NCI-H345 treated with DMSO at 0.1 percent for 48 hours (cell line): ENCODE results near the gene NR1D2.
"Not testable (repeated sequence)": the region's sequence is repeated elsewhere in the genome, so short reads cannot be mapped to it uniquely, and the experiment has no call there.

ENCODE experiments used
- DNase-seq: peaks from one replicate; lab custom pipeline; 2025; ENCODE audit not compliant: unreplicated experiment; lab: John Stamatoyannopoulos, UW

NR1D2 gene

DNA sequence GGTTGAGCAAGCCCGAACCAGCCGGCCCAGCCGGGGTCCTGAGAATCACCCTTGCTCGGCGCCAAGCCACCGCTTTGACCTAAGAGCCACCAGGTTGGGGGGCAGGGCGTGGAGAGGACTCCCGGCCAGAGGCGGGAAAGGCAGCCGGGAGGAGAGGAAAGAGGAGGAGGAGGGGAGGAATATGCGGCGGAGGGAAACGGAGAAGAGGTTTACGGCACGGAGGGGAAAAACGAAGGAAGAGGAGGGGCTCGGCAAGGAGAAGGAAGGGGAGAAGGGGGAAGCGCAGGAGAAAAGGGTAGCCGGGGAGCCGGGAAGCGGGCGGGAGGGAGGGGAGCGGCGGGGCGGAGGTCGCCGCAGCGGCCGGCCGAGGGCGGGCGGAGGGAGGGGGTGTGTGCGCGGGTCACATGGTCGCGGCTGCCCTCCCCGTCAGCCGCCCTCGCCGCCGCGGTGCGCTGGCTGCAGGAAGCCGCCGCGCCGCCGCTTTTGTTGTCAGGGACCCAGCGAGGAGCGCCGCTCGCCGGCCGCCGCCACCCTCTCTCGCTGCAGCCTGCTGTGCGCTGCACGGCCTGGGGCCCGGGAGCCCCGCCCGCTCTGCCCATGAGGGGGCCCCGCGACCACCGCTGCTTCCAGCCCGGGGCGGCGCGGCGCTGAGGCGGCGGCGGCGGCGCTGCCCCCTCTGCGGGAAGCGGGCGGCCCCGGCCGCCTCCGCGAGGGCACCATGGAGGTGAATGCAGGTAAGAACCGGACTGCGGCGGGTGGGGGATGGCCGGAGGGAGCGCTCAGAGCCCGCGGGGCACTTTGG is at the start of gene NR1D2:
Gene NR1D2 (plus strand): TSS at position 426 of the 802 bp plus-strand sequence. CDS start 293 bp downstream, at position 719.
- DNase-seq, result no peak

DNA sequence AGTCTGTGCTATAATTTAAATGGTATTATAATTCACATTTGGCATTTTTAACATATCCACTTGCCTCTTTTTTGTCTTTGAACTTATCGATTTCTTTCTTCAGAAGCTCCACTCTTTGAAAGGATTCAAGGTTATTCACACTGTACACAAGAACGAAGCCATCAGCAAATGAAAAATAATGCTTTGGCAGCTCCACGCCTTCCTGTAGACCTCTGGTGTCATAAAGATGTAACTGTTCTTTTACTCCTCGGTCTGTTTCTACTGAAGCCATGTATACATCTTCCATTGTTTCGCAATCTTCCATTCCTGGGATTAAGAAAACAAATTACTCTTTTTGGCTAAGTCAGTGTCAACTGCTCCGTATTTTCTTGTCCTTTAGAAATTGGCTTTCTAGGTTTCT is 44.3 kb upstream of the NR1D2 start:
- no peak for DNase-seq

DNA sequence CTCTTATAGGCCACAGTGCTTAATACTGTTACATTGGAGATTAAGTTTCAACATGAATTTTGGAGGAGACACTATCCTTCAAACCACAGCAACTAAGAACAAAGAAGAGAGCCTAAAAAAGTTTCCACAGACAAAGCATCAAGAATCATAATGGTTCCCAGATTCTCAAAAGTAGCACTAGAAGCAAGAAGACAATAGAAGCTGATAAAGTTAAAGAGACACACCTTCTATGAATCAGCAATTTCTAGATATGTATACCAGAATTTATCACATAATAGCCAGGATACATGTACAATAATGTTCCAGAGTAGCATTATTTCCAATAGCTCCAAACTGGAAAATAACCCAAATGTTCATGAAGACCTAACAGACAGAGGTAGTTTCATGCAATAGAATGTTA is 40.5 kb upstream of the NR1D2 start:
- no peak for DNase-seq

DNA sequence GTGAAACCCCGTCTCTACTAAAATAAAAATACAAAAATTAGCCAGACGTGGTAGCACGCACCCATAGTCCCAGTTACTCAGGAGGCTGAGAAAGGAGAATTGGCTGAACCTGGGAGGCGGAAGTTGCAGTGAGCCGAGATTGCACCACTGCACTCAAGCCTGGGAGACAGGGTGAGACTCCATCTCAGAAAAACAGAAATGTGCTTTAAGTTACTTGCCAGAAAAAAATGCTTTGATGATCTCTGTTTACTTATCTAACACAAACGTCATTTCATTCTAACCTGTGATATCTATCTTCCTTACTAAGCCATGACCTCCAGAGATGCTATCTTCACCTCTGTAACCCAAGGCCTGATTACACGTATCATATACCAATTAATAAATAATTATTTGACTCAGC is 35.7 kb upstream of the NR1D2 start:
- DNase-seq, result no peak

DNA sequence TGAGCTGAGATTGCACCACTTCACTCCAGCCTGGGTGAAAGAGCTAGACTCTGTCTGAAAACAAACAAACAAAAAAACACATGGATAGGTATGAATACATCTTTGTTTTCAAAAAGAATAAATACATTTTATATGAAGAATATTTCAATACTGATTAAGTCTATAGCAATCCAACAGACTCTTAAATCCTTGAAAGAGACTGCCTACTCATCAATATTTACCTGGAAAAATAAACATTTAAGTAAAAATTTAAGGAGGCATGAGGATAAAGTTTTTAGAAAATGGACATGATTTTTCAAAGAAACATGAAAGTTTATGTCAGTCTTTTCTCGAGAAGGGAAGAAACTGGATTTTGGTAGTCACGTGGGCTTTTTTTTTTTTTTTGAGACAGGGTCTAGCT is 33.7 kb upstream of the NR1D2 start:
- no peak for DNase-seq

DNA sequence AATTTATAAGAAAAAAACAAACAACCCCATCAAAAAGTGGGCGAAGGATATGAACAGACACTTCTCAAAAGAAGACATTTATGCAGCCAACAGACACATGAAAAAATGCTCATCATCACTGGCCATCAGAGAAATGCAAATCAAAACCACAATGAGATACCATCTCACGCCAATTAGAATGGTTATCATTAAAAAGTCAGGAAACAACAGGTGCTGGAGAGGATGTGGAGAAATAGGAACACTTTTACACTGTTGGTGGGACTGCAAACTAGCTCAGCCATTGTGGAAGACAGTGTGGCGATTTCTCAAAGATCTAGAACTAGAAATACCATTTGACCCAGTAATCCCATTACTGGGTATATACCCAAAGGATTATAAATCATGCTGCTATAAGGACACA is 32.8 kb upstream of the NR1D2 start:
- not testable (repeated sequence) for DNase-seq

DNA sequence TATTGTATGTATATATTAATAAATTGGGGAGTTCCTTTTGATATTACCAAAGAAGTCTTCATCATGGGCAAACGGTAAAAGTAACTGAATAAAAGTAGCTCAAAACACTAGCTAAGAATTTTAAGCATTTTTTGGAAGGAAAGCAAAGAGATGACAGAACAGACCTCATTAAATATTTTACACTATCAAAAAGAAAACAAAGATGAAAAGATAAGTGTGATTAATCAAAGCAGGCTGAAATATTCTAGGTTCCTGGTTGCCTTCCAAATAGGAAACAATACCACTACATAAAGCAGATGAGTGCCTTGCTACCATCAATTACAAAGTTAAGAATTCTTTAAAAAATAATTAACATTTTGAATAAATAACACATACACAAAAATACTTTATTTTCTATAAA is 31.9 kb upstream of the NR1D2 start:
- DNase-seq, result no peak

DNA sequence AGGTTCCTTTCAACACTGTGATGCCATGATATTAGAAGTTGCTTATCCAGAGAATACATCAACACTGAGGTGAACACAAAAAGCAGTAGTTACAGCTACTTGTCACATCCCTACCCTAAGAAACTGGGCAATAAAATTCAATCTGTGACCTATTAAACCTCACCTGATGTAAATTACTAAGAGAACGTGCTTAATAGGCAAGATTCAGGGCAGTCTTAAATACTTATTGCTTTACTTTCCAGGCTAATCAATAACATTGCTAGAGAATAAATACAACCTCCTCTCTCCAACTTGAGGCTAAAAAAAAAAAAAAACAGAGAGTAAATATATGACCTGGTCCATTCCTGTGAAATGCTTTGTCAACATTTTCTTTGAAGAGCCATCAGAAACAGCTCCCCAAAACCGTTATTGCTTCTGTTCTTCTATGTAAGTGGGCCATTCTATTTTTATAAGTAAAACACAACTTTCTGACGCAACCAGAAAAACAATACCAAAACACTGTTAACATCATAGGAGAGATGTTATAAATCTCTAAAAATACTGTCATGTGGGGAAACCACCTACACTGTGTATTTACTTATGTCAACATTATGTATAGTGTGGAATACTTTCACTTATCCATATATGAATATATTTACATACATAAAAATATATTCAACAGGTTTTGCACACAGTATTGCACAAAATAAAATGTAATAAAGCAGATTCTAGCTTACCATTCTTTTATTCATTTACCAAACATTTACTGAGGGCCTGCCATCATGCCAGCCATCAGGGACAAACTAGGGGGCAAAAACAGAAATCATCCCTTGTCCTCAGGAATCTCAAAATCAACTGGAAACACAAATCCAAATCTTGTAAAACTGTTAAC is 31.0 kb upstream of the NR1D2 start:
- DNase-seq, result no peak

DNA sequence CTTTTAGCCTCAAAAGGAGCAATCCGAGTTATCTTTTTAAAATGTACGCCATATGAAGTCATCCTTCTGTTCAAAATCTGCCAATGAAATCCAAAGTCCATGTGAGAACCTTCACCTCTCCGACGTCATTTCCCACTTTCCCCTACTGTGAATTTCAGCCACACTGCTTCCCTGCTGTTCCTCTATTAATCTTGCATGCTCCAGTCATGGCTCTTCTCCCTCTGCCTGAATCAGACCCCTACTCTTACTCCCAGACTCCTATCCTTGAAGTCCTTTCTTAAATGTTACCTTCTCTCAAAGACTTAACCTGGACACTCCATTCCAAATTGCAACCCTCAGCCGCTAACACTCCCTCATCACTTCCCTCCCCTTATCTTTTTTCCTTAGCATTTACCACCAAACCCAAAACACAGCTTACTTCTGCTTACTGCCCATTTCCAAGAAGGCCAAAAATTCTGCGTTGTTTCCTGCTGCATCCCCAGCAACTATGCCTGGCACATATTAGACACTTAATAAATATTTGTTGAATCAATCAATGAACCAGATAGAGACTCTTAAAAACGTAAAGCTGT is 29.5 kb upstream of the NR1D2 start:
- no peak for DNase-seq

DNA sequence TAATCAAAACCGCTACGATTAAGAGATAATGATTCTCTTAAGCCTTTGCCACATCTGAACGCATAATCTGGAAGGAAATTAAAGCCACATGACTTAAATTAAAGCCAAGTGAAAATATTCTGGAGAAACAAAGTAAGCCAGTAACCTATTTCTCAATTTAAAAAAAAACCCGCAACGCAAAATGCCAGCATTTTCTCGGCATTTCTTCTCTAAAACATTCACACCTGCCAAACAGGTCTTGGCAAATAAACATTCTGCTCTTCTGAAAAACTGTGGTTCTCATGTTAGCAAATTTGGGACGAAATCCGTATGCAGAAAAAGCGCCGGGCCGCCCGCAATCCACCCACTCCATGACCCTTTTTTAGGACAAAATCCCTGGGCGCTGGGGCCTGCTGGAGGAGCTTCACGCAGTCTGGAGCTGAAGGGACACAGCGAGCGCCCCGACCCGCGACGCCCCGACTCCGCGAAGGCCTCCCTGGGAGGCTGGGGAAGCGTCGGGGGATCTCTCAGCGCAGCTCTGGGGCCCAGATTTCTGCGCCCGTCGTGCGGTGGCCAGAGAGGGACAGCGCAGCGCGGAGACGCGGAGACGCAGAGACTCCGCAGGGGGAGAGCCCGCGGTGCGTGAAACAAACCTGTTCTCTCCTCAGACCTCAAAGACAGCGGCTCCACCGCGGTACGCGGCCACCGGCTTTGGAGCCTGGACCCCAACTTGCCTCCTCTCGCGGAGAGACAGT is 28.8 kb upstream of the NR1D2 start:
- no peak for DNase-seq

DNA sequence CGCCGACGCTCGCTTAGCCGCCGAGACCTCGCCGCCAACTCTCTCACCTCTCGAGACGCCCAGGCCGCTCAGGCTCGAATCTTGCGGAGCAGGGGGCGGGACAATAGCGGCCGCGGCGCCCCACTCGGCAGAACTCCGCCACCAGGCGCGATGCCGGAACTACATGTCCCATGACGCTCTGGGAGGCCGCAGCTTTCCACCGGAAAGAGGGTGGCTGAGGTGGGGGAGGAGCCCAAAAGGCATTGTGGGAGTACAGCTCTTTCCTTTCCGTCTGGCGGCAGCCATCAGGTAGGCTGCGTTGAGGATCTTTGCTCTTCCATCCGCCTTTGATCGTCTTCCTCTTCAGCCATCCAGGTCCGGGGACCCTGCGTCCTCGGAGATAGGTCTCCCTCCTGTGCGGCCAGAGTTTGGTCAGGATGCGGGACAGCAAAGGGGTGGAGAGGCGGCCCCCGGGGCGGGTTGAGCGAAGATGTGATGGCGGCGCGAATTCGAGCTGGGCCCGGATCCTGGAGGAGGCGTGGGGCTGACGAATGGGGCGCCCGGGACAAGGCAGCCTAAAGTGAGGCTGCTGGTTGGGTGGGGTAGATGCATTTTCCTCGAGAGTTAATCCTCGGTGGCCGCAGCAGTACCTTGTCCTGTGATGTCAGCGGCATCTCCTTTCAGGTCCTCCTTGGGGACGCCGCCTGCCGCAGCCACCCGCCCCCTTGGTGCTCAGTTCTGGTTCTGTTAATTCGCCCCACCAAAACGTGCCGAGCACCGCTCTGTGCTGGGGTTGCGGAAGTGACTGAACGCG is 28.0 kb upstream of the NR1D2 start, which contains the start of the genes NKIRAS1 and RPL15:
Gene NKIRAS1 (minus strand): TSS at position 105 of the 793 bp plus-strand sequence. CDS start 6,086 bp downstream, outside the sequence.
Gene RPL15 (plus strand): TSS at position 247 of the 793 bp plus-strand sequence. CDS start 728 bp downstream, outside the sequence.
- peak; percentile 78 for DNase-seq

DNA sequence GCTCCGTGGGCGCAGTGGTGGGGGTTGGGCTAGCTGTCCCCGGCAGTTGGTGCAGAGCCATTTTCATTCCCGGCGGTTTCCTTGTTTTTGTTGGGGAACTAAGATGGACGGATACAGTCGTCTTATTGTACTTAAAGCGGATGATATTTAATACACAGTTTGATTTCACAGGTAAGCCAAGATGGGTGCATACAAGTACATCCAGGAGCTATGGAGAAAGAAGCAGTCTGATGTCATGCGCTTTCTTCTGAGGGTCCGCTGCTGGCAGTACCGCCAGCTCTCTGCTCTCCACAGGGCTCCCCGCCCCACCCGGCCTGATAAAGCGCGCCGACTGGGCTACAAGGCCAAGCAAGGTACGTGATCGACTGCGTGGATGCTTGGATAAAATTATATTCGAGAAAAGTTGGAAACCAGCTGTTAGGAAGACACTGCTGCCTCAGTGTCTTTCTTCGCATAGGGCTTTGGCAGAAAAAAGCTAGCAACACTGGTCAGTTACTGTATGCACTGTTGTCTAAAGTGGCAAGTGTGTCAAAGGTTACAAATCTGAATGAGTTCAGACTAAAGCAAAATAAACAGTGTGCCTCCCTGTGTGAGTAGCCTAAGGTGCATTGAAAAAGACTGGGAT is 27.3 kb upstream of the NR1D2 start:
- DNase-seq, result not testable (repeated sequence)

DNA sequence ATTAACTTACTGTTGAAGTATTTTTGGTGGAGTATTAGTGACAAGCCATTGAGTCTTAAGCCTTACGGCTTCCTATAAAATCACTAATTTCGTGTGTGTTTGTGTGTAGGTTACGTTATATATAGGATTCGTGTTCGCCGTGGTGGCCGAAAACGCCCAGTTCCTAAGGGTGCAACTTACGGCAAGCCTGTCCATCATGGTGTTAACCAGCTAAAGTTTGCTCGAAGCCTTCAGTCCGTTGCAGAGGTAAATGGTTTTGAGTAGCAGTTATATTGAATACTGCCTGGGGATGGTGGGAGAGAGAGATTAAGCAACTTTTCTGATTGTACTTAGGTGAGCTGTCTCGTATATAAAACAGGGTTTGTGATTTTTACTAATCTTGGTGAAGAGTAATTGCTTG is 26.8 kb upstream of the NR1D2 start:
- DNase-seq, result not testable (repeated sequence)

DNA sequence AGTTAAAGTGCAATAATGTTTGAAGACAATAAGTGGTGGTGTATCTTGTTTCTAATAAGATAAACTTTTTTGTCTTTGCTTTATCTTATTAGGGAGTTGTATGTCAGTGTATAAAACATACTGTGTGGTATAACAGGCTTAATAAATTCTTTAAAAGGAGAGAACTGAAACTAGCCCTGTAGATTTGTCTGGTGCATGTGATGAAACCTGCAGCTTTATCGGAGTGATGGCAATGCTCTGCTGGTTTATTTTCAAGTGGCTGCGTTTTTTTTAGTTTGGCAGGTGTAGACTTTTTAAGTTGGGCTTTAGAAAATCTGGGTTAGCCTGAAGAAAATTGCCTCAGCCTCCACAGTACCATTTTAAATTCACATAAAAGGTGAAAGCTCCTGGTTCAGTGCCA is 25.5 kb upstream of the NR1D2 start:
- no peak for DNase-seq

DNA sequence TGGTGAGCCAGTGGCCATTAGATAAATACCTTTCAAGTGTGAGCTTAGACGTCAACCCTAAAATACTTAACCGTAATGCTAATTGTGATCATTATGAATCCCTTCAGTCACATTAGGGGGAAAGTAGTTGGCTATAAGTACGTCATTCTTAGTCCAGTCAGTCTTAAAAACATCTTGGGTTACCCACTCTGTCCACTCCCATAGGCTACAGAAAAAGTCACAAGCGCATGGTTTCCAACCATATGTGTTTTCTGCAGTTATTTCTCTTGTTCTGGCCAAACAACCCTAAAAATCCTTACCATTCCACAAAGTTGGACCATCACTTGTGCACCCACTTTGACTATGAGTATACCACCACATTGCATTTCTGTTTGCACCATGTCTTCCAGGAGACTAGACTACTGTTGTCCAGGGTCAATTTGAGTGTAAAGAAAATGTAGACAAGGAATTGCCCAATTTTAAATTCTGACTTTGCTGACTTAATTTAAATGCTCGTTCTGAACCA is 24.9 kb upstream of the NR1D2 start:
- no peak for DNase-seq

DNA sequence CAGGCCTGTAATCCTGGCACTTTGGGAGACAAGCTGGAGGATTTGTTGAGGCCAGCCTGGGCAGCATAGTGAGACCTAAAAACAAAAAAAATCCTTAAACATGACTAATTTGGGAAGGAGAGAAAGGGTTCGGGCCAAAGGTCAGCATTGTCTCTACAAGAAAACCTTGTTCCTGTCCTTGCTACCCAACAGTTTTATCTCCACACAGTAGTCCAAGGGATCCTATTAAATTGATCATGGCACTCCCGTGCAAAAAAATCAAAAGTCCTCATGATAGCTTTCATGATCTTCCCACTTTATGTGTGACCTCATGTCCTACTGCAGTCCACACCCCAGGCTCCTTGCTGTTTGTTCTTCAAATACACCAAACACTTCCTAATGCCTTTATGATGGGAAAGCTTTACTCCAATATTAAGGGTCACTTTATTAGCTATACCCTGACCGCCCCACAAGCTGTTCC is 24.0 kb upstream of the NR1D2 start:
- DNase-seq, result no peak

DNA sequence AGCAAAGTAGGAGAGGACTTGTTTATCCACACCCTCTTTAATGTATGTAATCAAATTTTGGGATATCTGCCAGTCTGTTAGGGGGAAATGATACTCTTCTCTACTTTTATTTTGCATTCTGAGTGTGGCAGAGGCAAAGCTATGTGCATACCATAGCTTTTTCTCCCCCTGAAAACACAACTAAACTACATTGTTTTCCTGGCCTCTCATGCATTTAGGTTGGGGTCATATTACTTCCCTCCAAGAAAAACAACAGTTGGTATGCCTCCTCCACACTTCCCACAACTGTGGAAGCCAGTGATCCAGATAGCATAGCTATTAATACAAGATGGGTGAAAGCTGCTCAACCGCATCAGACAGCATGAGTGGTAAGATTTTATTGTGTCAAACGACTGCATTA is 21.3 kb upstream of the NR1D2 start:
- DNase-seq, result no peak

DNA sequence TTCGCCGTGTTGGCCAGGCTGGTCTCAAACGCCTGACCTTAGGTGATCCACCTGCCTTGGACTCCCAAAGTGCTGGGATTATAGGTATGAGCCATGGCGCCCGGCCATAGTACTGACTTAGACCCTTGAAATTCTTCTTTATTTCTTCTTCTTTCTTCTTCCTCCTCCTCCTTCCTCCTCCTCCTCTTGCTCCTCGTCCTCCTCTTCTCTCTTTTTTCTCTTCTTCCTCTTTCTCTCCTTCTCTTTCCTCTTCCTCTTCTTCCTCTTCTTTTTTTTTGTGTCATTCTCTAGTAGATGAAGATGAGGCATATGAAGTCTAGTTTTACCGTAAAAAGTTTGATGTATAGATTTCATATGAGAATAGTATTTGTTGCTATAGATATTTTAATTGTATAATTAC is 18.8 kb upstream of the NR1D2 start:
- no peak for DNase-seq

DNA sequence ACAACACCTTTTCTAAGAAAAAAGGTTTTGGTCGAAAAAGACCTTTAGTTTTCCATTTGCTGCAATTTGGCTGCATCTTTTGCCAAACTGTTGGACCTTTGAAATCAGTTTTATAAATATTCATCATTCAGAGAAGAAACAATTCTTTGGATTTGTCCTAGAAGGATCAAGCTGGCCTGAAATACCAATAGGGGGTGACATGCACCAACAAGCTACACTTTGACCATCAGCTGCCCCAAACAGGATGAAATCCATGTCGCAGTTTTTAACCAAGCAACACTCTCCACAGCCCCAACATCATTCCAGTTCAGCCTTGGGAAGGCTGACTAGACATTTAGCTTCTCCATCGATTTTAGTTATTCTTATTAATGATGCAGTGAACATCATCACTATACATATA is 18.4 kb upstream of the NR1D2 start:
- DNase-seq, result no peak
